CD14-positive monocyte (primary cell): ENCODE data around the gene DNASE1. TPM values are rescaled to one million over a fixed set of nuclear protein-coding genes. Genes with fewer than 3 reads are reported as not detected.

Source experiments
- DNase-seq, 3 donors: peaks; one replicate each; pipeline ENCODE4 v3.0.0-alpha.2; 2011 to 2022
- H2AFZ ChIP-seq: 2 replicates; pipeline ENCODE4 v1.6.0; 2012; ENCODE audit warnings: mild to moderate bottlenecking, low read depth, low read length, inconsistent platforms; ENCODE audit not compliant: insufficient read depth, poor library complexity, severe bottlenecking
- H3K27ac ChIP-seq, 2 donors: 1 replicate in 1 of 2; 2 replicates in 1 of 2; pipeline ENCODE4 v1.5.1; 2012 to 2013; ENCODE audit warnings: low read length in 2 of 2, control low read depth in 1 of 2, inconsistent platforms in 1 of 2, low read depth in 1 of 2, mild to moderate bottlenecking in 1 of 2
- H3K27me3 ChIP-seq, 2 donors: one replicate each; pipeline versions ENCODE4 v1.6.0 to v1.6.1; 2011 to 2013; ENCODE audit warnings: low read length in 2 of 2; ENCODE audit not compliant: control insufficient read depth in 2 of 2, insufficient read depth in 2 of 2
- H3K36me3 ChIP-seq, 2 donors: replicated peaks in 1 of 2; 1 replicate in 1 of 2; 2 replicates in 1 of 2; pipeline versions ENCODE4 v1.5.1 to v1.6.1; 2012 to 2013; ENCODE audit warnings: low read length in 2 of 2, control low read depth in 1 of 2, inconsistent platforms in 1 of 2, mild to moderate bottlenecking in 1 of 2; ENCODE audit not compliant: insufficient read depth in 2 of 2, control insufficient read depth in 1 of 2
- H3K4me1 ChIP-seq, 2 donors: 1 replicate in 1 of 2; 2 replicates in 1 of 2; pipeline versions ENCODE4 v1.5.1 to v1.6.1; 2012 to 2013; ENCODE audit warnings: low read length in 2 of 2, control low read depth in 1 of 2, inconsistent platforms in 1 of 2, mild to moderate bottlenecking in 1 of 2, moderate library complexity in 1 of 2; ENCODE audit not compliant: insufficient read depth in 2 of 2, control insufficient read depth in 1 of 2
- H3K4me2 ChIP-seq: replicated peaks from 2 replicates; pipeline ENCODE3; 2012; ENCODE audit warnings: low read length, moderate library complexity, mild to moderate bottlenecking; ENCODE audit not compliant: poor library complexity, severe bottlenecking; ENCODE audit errors: extremely low read depth
- H3K4me3 ChIP-seq, 3 experiments: fragments of 200-600 bp in 1 of 3; sonication (generic) in 1 of 3; replicated peaks in 1 of 3; 1 replicate in 2 of 3; 2 replicates in 1 of 3; pipeline ENCODE4 v1.5.1; 2011 to 2013; ENCODE audit warnings: low read length in 3 of 3, mild to moderate bottlenecking in 3 of 3, control low read depth in 2 of 3, low read depth in 2 of 3, inconsistent platforms in 1 of 3, moderate library complexity in 1 of 3
- H3K79me2 ChIP-seq: 2 replicates; pipeline ENCODE4 v1.6.0; 2012; ENCODE audit warnings: mild to moderate bottlenecking, control low read depth, inconsistent platforms, low read length, moderate library complexity; ENCODE audit not compliant: insufficient read depth
- H3K9ac ChIP-seq: 2 replicates; pipeline ENCODE4 v1.6.0; 2017; ENCODE audit warnings: low read length, mild to moderate bottlenecking; ENCODE audit not compliant: insufficient read depth, poor library complexity, severe bottlenecking
- H3K9me3 ChIP-seq, 2 donors: replicated peaks in 1 of 2; 1 replicate in 1 of 2; 2 replicates in 1 of 2; pipeline versions ENCODE4 v1.5.1 to v1.6.1; 2012 to 2013; ENCODE audit warnings: low read length in 2 of 2, control low read depth in 1 of 2; ENCODE audit not compliant: control insufficient read depth in 1 of 2, insufficient read depth in 1 of 2
- H4K20me1 ChIP-seq: 2 replicates; pipeline ENCODE4 v1.6.0; 2012; ENCODE audit warnings: mild to moderate bottlenecking, low read length, control low read depth, moderate library complexity; ENCODE audit not compliant: insufficient read depth
- H3K27ac Mint-ChIP-seq, 7 donors: one replicate each; pipeline ENCODE4 v1.8.0; 2020; ENCODE audit warnings: mild to moderate bottlenecking in 7 of 7, mixed read lengths in 7 of 7, moderate library complexity in 6 of 7, inconsistent platforms in 2 of 7
- H3K27me3 Mint-ChIP-seq, 3 donors: one replicate each; pipeline ENCODE4 v1.8.0; 2021 to 2022; ENCODE audit warnings: low read depth in 3 of 3, mild to moderate bottlenecking in 3 of 3, mixed read lengths in 3 of 3, moderate library complexity in 3 of 3, inconsistent platforms in 1 of 3
- H3K36me3 Mint-ChIP-seq, 2 donors: one replicate each; pipeline ENCODE4 v1.8.0; 2020; ENCODE audit warnings: mixed read lengths in 2 of 2, inconsistent platforms in 1 of 2, mild to moderate bottlenecking in 1 of 2
- H3K4me1 Mint-ChIP-seq: one replicate; pipeline ENCODE4 v1.8.0; 2020; ENCODE audit warnings: mild to moderate bottlenecking, mixed read lengths
- H3K4me3 Mint-ChIP-seq, 2 donors: one replicate each; pipeline ENCODE4 v1.8.0; 2020; ENCODE audit warnings: mild to moderate bottlenecking in 2 of 2, mixed read lengths in 2 of 2, moderate library complexity in 1 of 2
- H3K9me3 Mint-ChIP-seq, 7 donors: one replicate each; pipeline ENCODE4 v1.8.0; 2020 to 2022; ENCODE audit warnings: mixed read lengths in 7 of 7, mild to moderate bottlenecking in 6 of 7, moderate library complexity in 6 of 7, inconsistent platforms in 2 of 7
- CTCF ChIP-seq: fragments of 200-600 bp; IDR thresholded peaks from one replicate; pipeline ENCODE4 v1.8.0; 2022; ENCODE audit warnings: antibody characterized with exemption, mild to moderate bottlenecking
- WGBS: methylation state at CpG from one replicate; pipeline ENCODE4 v1.1.5; 2013; ENCODE audit warnings: missing lambda C conversion rate; ENCODE audit not compliant: insufficient coverage; 5-methylcytosine and 5-hydroxymethylcytosine counted together
- intact Hi-C, 2 donors: fragments of 100-400 bp; cut with micrococcal nuclease; formaldehyde crosslinking; loops; one replicate each; pipeline versions ENCODE4 v1.15.0 to v1.15.1; 2023
- polyA plus RNA-seq, 3 donors: library from polyadenylated mRNA; depleted of rRNA in 1 of 3; unstranded in 2 of 3; stranded (reverse) in 1 of 3; fragments of 300-500 nt in 2 of 3; fragments of >200 nt in 1 of 3; fragmentation: Illumina TruSeq in 2 of 3; gene quantifications; 1 replicate in 2 of 3; 2 replicates in 1 of 3; pipeline ENCODE4 v1.2.3, GENCODE V29; 2012 to 2021

DNASE1 gene
- polyA plus RNA-seq, 3 donors: 1.5 to 21.1 TPM; not detected in 1

GRCh38 chr16:3674513-3675295 is 20.2 kb downstream of the DNASE1 start:
- Histone ChIP-seq H3K9me3 (no peaks in the 10 kb centered on the region), H3K27ac (no peak overlapping the region), H3K9ac (no peak overlapping the region), H2AFZ (no peak overlapping the region), H3K36me3 (peaks cover 41 to 64% of the 10 kb centered on the region in 2 donors), H3K79me2 (no peaks in the 10 kb centered on the region), H3K4me3 (no peak overlapping the region), H3K4me1 (no peaks in the 10 kb centered on the region), H4K20me1 (no peaks in the 10 kb centered on the region), H3K4me2 (no peak overlapping the region), H3K27me3 (no peaks in the 10 kb centered on the region)
- intact Hi-C loops: no loop called here
- Mint-ChIP-seq H3K9me3 (no peaks in the 10 kb centered on the region), H3K36me3 (peaks cover 61 to 82% of the 10 kb centered on the region in 2 donors), H3K4me3 (no peak overlapping the region), H3K27me3 (peaks cover 0 to 2% (median 0%) of the 10 kb centered on the region in 3 donors), H3K27ac (peak overlapping the region in 1 of 7 donors; percentile 56), H3K4me1 (no peaks in the 10 kb centered on the region)
- no peak for TF ChIP-seq CTCF
- peak in 1 of 3 donors; percentile 1 for DNase-seq
- WGBS: 95% methylated on average over 33 of the region's 34 CpGs

- DNase-seq: peak in 1 of 3 donors; percentile 2
- H3K79me2 ChIP-seq: no peaks in the 10 kb centered on the region
- no peak overlapping the region for H2AFZ ChIP-seq
- peaks cover 45 to 70% of the 10 kb centered on the region in 2 donors for H3K36me3 ChIP-seq
- no peaks in the 10 kb centered on the region for H3K27me3 ChIP-seq
- no peaks in the 10 kb centered on the region for H3K9me3 ChIP-seq
- H4K20me1 ChIP-seq: no peaks in the 10 kb centered on the region
- intact Hi-C loops: no loop called here
- H3K27ac ChIP-seq: no peak overlapping the region
- no peaks in the 10 kb centered on the region for H3K9me3 Mint-ChIP-seq
- no peak overlapping the region for H3K9ac ChIP-seq
- no peaks in the 10 kb centered on the region for H3K4me1 ChIP-seq
- no peak overlapping the region for H3K27ac Mint-ChIP-seq
- H3K36me3 Mint-ChIP-seq: peaks cover 63 to 86% of the 10 kb centered on the region in 2 donors
- 96% methylated on average over 18 of the region's 24 CpGs for WGBS
- H3K4me3 Mint-ChIP-seq: no peak overlapping the region
- no peaks in the 10 kb centered on the region for H3K4me1 Mint-ChIP-seq
- H3K4me2 ChIP-seq: no peak overlapping the region
- no peak overlapping the region for H3K4me3 ChIP-seq
- H3K27me3 Mint-ChIP-seq: no peaks in the 10 kb centered on the region
- TF ChIP-seq CTCF: no peak
Observed at GRCh38 chr16:3675601-3676130, 21.2 kb downstream of the DNASE1 start.
